ENCODE measurements around the gene AGTPBP1. TPM values are rescaled to one million over a fixed set of nuclear protein-coding genes. Genes with fewer than 3 reads are reported as not detected.

The AGTPBP1 gene
- total and polyA plus RNA-seq, 2 of the 8 experiments (the other 6 are each of a cell fraction or from before 2014, with no cell fraction given): 13.4 to 65.2 TPM

DNA sequence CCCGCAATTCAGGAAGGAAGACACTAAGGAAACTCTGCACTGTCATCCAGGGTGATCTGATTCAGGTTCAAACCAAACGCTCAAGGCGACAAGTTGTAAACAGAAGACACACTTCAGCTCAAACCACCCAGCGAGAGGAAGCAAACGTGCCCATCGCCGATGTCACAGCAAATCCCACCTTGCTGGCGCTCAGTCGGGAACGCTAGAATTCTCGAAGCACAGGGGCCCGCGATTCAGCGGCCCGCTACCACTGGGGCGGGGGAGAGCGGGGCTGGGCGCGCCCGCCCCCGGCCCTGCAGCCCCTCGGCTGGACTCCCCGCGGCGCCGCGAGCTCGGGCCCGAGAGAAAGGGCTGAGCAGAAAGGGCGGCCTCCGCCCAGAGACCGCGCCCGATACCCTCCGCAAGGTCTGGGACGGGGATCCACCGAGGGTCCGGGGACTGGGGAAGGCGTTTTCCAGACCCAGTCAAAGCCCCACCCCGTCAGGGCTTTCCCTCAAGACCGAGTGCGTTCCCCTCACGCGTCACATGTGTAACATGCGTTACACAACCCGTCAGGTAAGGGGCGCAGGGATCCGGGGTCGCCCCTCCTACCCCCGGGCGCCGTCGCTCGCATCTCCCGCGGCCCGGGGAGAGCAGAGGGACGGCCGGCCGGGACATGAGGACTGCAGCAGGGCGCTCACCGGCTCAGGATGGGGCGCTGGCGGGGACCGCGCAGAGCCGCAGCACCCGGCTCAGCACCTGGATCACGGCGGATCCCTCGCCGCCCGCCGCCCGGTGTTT, 469 bp downstream of the AGTPBP1 start (continued):
- TF ChIP-seq EZH2 (IDR thresholded peaks at IDR 0.05; ENCODE audit: low read depth, low read length, severe bottlenecking) (no peak), YY1 (IDR thresholded peaks at IDR 0.05; ENCODE audit: low read depth, low read length) (no peak)

Measured in H1 (cell line).